ENCODE data around the gene NAPG.
"Not testable (repeated sequence)": the region's sequence is repeated elsewhere in the genome, so short reads cannot be mapped to it uniquely, and the experiment has no call there.

NAPG gene

GRCh38 chr18:10593366-10594022 is 67.7 kb downstream of the NAPG start:
- not testable (repeated sequence) for H3K9ac ChIP-seq (ENCODE audit: low read depth in 1 of 2, low read length in 2 of 2); H3K27me3 ChIP-seq (ENCODE audit: control insufficient read depth in 1 of 2, insufficient read depth in 2 of 2, low read length in 2 of 2); H3K4me3 ChIP-seq (ENCODE audit: low read depth in 1 of 2, low read length in 2 of 2); H3K36me3 ChIP-seq (ENCODE audit: control insufficient read depth in 1 of 2, insufficient read depth in 2 of 2, low read length in 2 of 2); H3K27ac ChIP-seq (ENCODE audit: low read depth, low read length); H3K9me3 ChIP-seq (ENCODE audit: control insufficient read depth in 1 of 2, low read length in 2 of 2); H3K4me1 ChIP-seq (ENCODE audit: control insufficient read depth in 1 of 2, insufficient read depth in 2 of 2, low read length in 2 of 2)

DNA sequence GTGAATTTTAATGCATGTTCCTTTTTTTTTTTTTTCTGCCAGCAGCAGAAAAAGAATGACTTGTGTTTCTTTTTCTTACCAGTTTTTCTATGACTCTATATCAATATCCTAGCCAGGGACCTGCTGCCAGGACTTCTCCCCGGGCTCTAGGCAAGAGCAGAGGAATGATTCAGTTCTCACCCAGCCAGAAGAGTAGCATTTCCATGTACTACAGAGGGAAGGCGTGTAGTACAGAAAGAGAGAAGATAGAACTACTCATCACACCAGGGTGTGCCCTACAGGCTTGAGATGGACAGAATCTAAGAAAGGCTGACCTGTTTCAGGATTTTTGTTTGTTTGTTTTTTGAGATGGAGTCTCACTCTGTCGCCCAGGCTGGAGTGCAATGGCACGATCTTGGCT is 70.1 kb downstream of the NAPG start:
- H3K9me3 ChIP-seq (ENCODE audit: control insufficient read depth in 1 of 2, low read length in 2 of 2); H3K36me3 ChIP-seq (ENCODE audit: control insufficient read depth in 1 of 2, insufficient read depth in 2 of 2, low read length in 2 of 2); H3K27ac ChIP-seq (ENCODE audit: low read depth, low read length); H3K4me1 ChIP-seq (ENCODE audit: control insufficient read depth in 1 of 2, insufficient read depth in 2 of 2, low read length in 2 of 2); H3K4me3 ChIP-seq (ENCODE audit: low read depth in 1 of 2, low read length in 2 of 2); H3K9ac ChIP-seq (ENCODE audit: low read depth in 1 of 2, low read length in 2 of 2); H3K27me3 ChIP-seq (ENCODE audit: control insufficient read depth in 1 of 2, insufficient read depth in 2 of 2, low read length in 2 of 2): not testable (repeated sequence)

DNA sequence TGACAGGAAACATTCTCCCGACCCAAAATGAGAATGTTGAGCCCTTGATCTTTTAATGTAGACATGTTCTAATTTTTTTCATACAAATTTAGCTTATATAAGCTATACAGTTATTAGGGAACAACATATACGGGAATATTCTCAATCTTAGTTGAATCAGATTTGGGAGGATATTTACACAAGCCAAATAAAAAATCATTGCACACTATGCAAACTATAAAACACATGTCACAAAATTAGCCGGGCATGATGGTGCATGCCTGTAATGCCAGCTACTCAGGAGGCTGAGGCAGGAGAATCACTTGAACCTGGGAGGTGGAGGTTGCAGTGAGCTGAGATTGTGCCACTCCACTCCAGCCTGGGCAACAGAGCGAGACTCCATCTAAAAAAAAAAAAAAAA is 71.9 kb downstream of the NAPG start:
- H3K9me3 ChIP-seq (ENCODE audit: control insufficient read depth in 1 of 2, low read length in 2 of 2); H3K4me3 ChIP-seq (ENCODE audit: low read depth in 1 of 2, low read length in 2 of 2); H3K27me3 ChIP-seq (ENCODE audit: control insufficient read depth in 1 of 2, insufficient read depth in 2 of 2, low read length in 2 of 2); H3K27ac ChIP-seq (ENCODE audit: low read depth, low read length); H3K9ac ChIP-seq (ENCODE audit: low read depth in 1 of 2, low read length in 2 of 2); H3K4me1 ChIP-seq (ENCODE audit: control insufficient read depth in 1 of 2, insufficient read depth in 2 of 2, low read length in 2 of 2); H3K36me3 ChIP-seq (ENCODE audit: control insufficient read depth in 1 of 2, insufficient read depth in 2 of 2, low read length in 2 of 2): not testable (repeated sequence)

- not testable (repeated sequence) for H3K36me3 ChIP-seq (ENCODE audit: control insufficient read depth in 1 of 2, insufficient read depth in 2 of 2, low read length in 2 of 2); H3K4me1 ChIP-seq (ENCODE audit: control insufficient read depth in 1 of 2, insufficient read depth in 2 of 2, low read length in 2 of 2); H3K4me3 ChIP-seq (ENCODE audit: low read depth in 1 of 2, low read length in 2 of 2); H3K27me3 ChIP-seq (ENCODE audit: control insufficient read depth in 1 of 2, insufficient read depth in 2 of 2, low read length in 2 of 2); H3K9ac ChIP-seq (ENCODE audit: low read depth in 1 of 2, low read length in 2 of 2); H3K9me3 ChIP-seq (ENCODE audit: control insufficient read depth in 1 of 2, low read length in 2 of 2); H3K27ac ChIP-seq (ENCODE audit: low read depth, low read length)
Measured at GRCh38 chr18:10600701-10601100, 74.9 kb downstream of the NAPG start.
